Endometrial microvascular endothelial cells (primary cell): ENCODE data around the gene TAF3. TPM values are rescaled to one million over a fixed set of nuclear protein-coding genes. Genes with fewer than 3 reads are reported as not detected.

Source experiments
- in situ Hi-C: cut with HindIII; loops from 2 replicates; pipeline ENCODE4 v1.10.0; 2017; ENCODE audit warnings: low sequenced_read_pairs, low pct_unique_long_range_greater_than_20kb; ENCODE audit errors: inconsistent ontology term
- total RNA-seq: library from RNA; depleted of rRNA; stranded (reverse); fragments of >200 nt; gene quantifications from one replicate; pipeline ENCODE4 v1.2.3, GENCODE V29; 2015; ENCODE audit errors: inconsistent ontology term

The TAF3 gene
- total RNA-seq, 1 donor from 2014 or later = 2.3 TPM

- in situ Hi-C loops = no loop called here
Observed at GRCh38 chr10:8004469-8005000, 186.2 kb downstream of the TAF3 start.

GRCh38 chr10:8006274-8006999, 188.1 kb downstream of the TAF3 start:
- in situ Hi-C loops = no loop called here

- in situ Hi-C loops = no loop called here
Observed at GRCh38 chr10:8009031-8009430, 190.7 kb downstream of the TAF3 start.

GRCh38 chr10:8013006-8013405, 194.7 kb downstream of the TAF3 start:
- in situ Hi-C loops = no loop called here

- in situ Hi-C loops = no loop called here
Observed at GRCh38 chr10:8013619-8014018, 195.3 kb downstream of the TAF3 start.

- in situ Hi-C loops = no loop called here
Observed at GRCh38 chr10:8014649-8015048, 196.3 kb downstream of the TAF3 start.

GRCh38 chr10:8017277-8017676, 199.0 kb downstream of the TAF3 start:
- in situ Hi-C loops = no loop called here

- in situ Hi-C loops = no loop called here
Observed at GRCh38 chr10:8023321-8023720, 205.0 kb downstream of the TAF3 start.

GRCh38 chr10:8023851-8024250, 205.5 kb downstream of the TAF3 start:
- in situ Hi-C loops = no loop called here

- in situ Hi-C loops = no loop called here
Observed at GRCh38 chr10:8026349-8027259, 208.3 kb downstream of the TAF3 start.

- in situ Hi-C loops = loop anchor here (10.0 kb wide), 1 partner anchor 136 kb away; no protein-coding TSS in a partner anchor
Observed at GRCh38 chr10:8031211-8031610, 212.9 kb downstream of the TAF3 start.

- in situ Hi-C loops = loop anchor here (10.0 kb wide), 1 partner anchor 138 kb away; no protein-coding TSS in a partner anchor
Observed at GRCh38 chr10:8032558-8032957, 214.3 kb downstream of the TAF3 start.

- in situ Hi-C loops = loop anchor here (10.0 kb wide), 1 partner anchor 139 kb away; no protein-coding TSS in a partner anchor
Observed at GRCh38 chr10:8033812-8034465, 215.6 kb downstream of the TAF3 start.

- in situ Hi-C loops = loop anchor here (10.0 kb wide), 1 partner anchor 140 kb away; no protein-coding TSS in a partner anchor
Observed at GRCh38 chr10:8034466-8035005, 216.2 kb downstream of the TAF3 start.

GRCh38 chr10:8035006-8035640, 216.8 kb downstream of the TAF3 start:
- in situ Hi-C loops = loop anchor here (10.0 kb wide), 1 partner anchor 140 kb away; no protein-coding TSS in a partner anchor

- in situ Hi-C loops = loop anchor here (10.0 kb wide), 1 partner anchor 141 kb away; no protein-coding TSS in a partner anchor
Observed at GRCh38 chr10:8035641-8036470, 217.6 kb downstream of the TAF3 start.

GRCh38 chr10:8036506-8037198, 218.3 kb downstream of the TAF3 start:
- in situ Hi-C loops = loop anchor here (10.0 kb wide), 1 partner anchor 142 kb away; no protein-coding TSS in a partner anchor
